ENCODE data around the gene PSD2. TPM values are rescaled to one million over a fixed set of nuclear protein-coding genes. Genes with fewer than 3 reads are reported as not detected.

PSD2 gene
- total and polyA plus RNA-seq, 11 donors: 0.04 to 0.11 (median 0.04) TPM; not detected in 8

GRCh38 chr5:139763930-139764791 is 31.4 kb upstream of the PSD2 start:
- DNase-seq: no peak

DNA sequence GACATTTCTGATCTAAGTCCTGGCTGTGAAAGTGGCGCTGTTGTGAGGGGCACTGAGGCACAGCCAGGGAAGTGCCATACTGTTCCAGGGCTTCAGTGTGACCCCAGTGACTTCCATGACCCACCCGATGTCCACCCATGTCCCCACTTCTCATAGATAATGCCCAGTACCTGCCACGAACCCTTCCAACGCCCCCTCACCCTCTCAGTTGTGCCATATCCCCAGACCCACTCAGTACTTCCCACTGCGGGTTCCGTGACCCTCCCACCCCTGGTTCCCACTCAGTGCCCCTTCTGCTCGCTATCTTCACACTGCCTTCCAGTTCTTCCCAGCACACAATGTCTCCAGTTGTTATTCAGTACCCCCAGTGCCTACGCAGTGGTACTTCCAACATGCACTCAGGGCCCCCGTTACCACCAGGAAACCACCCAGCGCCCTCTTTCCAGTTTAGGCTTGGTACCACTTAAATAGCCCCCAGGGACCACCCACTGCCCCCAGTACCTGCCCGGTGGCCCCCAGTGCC is 30.7 kb upstream of the PSD2 start:
- no peak overlapping the region for H3K27ac ChIP-seq
- DNase-seq: no peak
- H3K27me3 ChIP-seq: peaks cover 0 to 26% (median 19%) of the 10 kb centered on the region in 9 donors
- intact Hi-C loops (cut with DNase I): loop anchor here (1.0 to 10.0 kb wide), 12 partner anchors 50 to 340 kb away; no protein-coding TSS in a partner anchor
- ATAC-seq: no peak
- WGBS, 4 donors: 53 to 60% (median 56%) methylated on average over 11 of the region's 11 CpGs
- no peaks in the 10 kb centered on the region for H3K9me3 ChIP-seq
- TF ChIP-seq, protein P1, sequence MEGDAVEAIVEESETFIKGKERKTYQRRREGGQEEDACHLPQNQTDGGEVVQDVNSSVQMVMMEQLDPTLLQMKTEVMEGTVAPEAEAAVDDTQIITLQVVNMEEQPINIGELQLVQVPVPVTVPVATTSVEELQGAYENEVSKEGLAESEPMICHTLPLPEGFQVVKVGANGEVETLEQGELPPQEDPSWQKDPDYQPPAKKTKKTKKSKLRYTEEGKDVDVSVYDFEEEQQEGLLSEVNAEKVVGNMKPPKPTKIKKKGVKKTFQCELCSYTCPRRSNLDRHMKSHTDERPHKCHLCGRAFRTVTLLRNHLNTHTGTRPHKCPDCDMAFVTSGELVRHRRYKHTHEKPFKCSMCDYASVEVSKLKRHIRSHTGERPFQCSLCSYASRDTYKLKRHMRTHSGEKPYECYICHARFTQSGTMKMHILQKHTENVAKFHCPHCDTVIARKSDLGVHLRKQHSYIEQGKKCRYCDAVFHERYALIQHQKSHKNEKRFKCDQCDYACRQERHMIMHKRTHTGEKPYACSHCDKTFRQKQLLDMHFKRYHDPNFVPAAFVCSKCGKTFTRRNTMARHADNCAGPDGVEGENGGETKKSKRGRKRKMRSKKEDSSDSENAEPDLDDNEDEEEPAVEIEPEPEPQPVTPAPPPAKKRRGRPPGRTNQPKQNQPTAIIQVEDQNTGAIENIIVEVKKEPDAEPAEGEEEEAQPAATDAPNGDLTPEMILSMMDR (IDR thresholded peaks at IDR 0.05): no peak
- TF ChIP-seq POLR2A (IDR thresholded peaks at IDR 0.05): no peak
- H3K36me3 ChIP-seq: no peaks in the 10 kb centered on the region
- peaks cover 0 to 33% (median 12%) of the 10 kb centered on the region in 12 donors for H3K4me1 ChIP-seq
- no peak overlapping the region for H3K4me3 ChIP-seq

More at GRCh38 chr5:139763930-139764791, 31.4 kb upstream of the PSD2 start:
- Histone ChIP-seq H3K9me3 (no peaks in the 10 kb centered on the region), H3K4me3 (no peak overlapping the region), H3K27ac (no peak overlapping the region), H3K27me3 (peaks cover 0 to 28% (median 19%) of the 10 kb centered on the region in 9 donors), H3K36me3 (no peaks in the 10 kb centered on the region), H3K4me1 (peaks cover 0 to 31% (median 11%) of the 10 kb centered on the region in 12 donors)
- no peak for TF ChIP-seq POLR2A (IDR thresholded peaks at IDR 0.05)
- TF ChIP-seq, protein P1 (IDR thresholded peaks at IDR 0.05): no peak
- 13 to 27% (median 15%) methylated on average over 18 to 45 of the region's 45 CpGs for WGBS, 4 donors
- no peak for ATAC-seq
- intact Hi-C loops (cut with DNase I): loop anchor here in 8 of 10 donors (2.0 to 10.0 kb wide), 9 partner anchors 49 to 339 kb away; no protein-coding TSS in a partner anchor

- Histone ChIP-seq H3K9me3 (no peaks in the 10 kb centered on the region), H3K27ac (peak overlapping the region in 3 of 12 donors; percentile 24 to 52 (median 35)), H3K4me3 (peak overlapping the region; percentile 32 to 74 (median 57)), H3K27me3 (peaks cover 0 to 26% (median 19%) of the 10 kb centered on the region in 9 donors), H3K36me3 (no peaks in the 10 kb centered on the region), H3K4me1 (peaks cover 0 to 33% (median 12%) of the 10 kb centered on the region in 12 donors)
- WGBS, 4 donors: 8 to 16% (median 10%) methylated on average over 25 to 46 of the region's 46 CpGs
- intact Hi-C loops (cut with DNase I): loop anchor here (1.0 to 10.0 kb wide), 10 partner anchors 51 to 341 kb away; no protein-coding TSS in a partner anchor
- ATAC-seq (peak; percentile 81 to 89 (median 85)), DNase-seq (peak; percentile 81 to 90 (median 82))
- peak in 1 of 2 donors; percentile 32 for TF ChIP-seq POLR2A (IDR thresholded peaks at IDR 0.05)
- TF ChIP-seq, protein P1 (IDR thresholded peaks at IDR 0.05): peak in 11 of 12 donors; percentile 93 to 100 (median 99)
Observed at GRCh38 chr5:139765409-139766217, 30.0 kb upstream of the PSD2 start.

Measured in heart left ventricle (tissue), 16 donors.